Stimulated activated CD4-positive, alpha-beta T cell treated with anti-CD3 and anti-CD28 coated beads, Interleukin-4, amount 100 ng/mL, for 1 hour (primary cell): Measurements from ENCODE around the gene NXN.
A peak's percentile ranks its signal among the peaks of the same experiment; 100 is the strongest.
"Not testable (repeated sequence)": the region's sequence is repeated elsewhere in the genome, so short reads cannot be mapped to it uniquely, and the experiment has no call there.

Experiments
- DNase-seq: peaks from one replicate; pipeline ENCODE4 v3.0.0-alpha.2; 2020

Gene NXN

DNA sequence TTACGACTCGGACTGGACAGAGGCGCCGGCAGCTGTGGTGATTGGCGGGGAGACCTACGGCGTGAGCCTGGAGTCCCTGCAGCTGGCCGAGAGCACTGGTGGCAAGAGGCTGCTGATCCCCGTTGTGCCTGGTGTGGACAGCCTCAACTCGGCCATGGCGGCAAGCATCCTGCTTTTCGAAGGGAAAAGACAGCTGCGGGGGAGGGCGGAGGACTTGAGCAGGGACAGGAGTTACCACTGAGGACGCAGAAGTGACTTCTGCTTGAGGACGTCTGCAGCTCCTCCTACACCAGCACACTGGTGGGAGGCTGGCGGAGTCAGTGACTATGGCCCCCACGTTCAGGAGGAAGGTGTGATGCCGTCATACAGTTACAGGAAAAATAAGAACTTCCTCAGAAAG lies 187.7 kb downstream of the NXN start:
- no peak for DNase-seq

DNA sequence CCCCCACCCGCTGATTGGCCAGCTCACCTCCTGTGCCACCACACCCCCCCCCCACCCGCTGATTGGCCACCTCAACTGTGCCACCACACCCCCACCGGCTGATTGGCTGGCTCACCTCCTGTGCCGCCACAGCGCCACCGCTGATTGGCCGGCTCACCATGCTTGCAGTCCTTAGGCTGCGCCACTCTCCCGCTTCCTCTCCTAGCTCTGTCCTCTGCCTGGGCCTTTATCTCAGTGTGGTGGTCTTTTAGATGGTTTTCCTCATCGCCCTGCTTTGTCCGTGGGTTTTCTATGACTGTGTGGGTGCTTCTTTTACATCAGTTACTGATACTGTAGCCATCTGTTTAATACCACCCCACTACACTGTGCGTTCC lies 188.7 kb downstream of the NXN start:
- DNase-seq = not testable (repeated sequence)

GRCh38 chr17:789931-790873 lies 189.4 kb downstream of the NXN start:
- DNase-seq = not testable (repeated sequence)

DNA sequence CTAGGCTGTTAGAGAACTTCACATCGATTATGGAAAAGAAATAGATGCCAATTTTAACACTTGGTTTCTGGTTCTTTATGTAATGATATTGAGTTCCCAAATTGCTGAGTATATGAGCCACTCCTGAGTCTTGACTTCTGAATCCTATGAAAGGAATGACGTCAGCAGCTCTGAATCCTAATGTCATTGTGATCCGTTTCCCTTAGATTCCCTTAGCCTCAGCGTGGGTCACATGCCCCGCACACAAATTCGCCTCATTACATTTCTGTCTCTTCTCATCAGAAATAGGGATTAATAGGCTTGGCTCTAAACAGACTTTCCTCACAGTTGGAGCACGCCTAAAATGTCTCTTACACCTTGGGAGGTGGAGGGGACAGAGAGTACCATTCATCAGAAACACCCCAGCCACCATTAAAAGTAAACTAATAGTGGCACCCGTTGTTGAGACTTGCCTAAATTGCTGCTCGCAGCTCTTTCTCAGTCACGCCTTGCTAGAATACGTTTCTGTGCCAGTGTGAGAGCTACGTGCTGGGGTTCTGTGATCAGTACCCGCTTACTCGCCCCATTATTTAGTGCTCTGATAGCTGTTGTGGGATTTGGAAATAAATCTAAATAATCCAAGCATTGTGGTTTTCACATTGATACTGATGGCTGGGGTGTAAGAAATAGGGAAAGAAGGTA lies 190.3 kb downstream of the NXN start:
- DNase-seq = no peak

DNA sequence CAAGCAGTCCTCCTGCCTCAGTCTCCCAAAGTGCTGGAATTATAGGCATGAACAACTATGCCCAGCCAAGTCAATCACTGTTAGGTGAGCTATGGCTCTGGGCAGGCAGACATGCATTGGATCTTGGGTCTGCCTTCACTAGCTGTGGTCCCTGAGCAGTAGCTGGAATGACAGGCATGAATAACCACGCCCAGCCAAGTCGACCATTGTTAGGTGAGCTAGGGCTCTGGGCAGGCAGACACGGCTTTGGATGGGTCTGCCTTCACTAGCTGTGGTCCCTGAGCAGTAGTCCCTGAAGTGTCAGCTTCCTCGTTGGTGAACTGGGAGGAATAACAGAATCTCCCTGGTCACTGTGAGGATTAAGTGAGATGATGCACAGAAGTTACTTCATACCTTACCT lies 191.0 kb downstream of the NXN start:
- DNase-seq = no peak

DNA sequence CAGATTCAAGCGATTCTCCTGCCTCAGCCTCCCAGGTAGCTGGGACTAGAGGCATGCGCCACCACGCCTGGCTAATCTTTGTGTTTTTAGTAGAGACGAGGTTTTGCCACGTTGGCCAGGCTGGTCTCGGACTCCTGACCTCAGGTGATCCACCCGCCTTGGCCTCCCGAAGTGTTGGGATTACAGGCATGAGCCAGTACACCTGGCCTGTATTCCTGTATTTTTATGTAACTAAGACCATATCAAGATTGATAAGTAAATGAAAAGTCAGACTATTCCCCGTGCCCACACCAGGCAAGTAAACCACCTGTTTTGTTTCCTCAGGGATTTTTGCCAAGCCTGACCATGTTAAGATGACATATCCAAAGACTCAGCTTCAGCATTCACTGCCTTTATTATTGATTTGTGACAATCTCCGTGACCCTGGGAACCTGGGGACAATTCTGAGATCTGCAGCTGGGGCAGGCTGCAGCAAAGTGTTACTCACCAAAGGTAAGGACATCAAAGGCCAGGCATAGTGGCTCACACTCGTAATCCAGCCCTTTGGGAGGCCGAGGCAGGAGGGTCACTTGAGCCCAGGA lies 191.8 kb downstream of the NXN start:
- no peak for DNase-seq

DNA sequence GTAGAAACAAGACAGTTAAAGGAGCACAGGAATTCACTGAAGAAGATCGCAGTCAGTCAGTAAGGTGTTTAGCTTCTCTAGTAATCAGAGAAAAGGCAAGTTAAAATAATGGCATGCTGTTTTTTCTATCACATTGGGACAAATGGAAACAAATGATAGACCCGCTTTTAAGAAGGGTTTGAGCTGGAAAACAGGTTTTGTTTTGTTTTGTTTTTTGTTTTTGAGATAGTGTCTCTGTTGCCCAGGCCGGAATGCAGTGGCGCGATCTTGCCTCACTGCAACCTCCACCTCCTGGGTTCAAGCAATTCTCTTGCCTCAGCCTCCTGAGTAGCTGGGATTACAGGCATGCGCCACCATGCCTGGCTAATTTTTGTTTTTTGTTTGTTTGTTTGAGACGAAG lies 193.7 kb downstream of the NXN start:
- not testable (repeated sequence) for DNase-seq

- DNase-seq = no peak
These were observed 195.4 kb downstream of the NXN start for GRCh38 chr17:784143-784542.

- peak; percentile 95 for DNase-seq
These were observed 197.5 kb downstream of the NXN start, which contains the start of the genes GLOD4 and MRM3 for GRCh38 chr17:781805-782731. Gene GLOD4, minus strand, starts transcription at chr17:782280. Its CDS starts 25 bp downstream, at chr17:782255. Gene MRM3, plus strand, starts transcription at chr17:782353. Its CDS starts 26 bp downstream, at chr17:782379.

DNA sequence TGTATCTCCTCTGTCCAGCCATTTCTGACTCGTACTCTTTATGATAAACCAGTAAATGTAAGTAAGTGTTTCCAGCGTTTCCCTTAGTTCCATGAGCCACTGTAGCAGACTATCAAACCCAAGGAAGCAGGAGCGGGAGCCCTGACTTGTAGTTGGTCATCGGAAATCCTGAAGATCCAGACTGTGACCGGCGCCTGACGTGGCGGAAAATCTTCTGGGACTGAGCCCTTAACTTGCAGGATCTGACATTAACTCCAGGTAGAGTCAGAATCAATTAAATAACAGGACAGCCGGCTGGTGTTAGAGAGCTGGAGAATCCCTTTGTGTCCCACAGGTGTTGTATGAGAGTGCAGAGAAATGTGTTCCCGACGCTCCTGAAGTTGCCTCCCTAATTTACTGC lies 201.5 kb downstream of the NXN start:
- DNase-seq = no peak

GRCh38 chr17:774313-774584 lies 205.3 kb downstream of the NXN start:
- DNase-seq = no peak

DNA sequence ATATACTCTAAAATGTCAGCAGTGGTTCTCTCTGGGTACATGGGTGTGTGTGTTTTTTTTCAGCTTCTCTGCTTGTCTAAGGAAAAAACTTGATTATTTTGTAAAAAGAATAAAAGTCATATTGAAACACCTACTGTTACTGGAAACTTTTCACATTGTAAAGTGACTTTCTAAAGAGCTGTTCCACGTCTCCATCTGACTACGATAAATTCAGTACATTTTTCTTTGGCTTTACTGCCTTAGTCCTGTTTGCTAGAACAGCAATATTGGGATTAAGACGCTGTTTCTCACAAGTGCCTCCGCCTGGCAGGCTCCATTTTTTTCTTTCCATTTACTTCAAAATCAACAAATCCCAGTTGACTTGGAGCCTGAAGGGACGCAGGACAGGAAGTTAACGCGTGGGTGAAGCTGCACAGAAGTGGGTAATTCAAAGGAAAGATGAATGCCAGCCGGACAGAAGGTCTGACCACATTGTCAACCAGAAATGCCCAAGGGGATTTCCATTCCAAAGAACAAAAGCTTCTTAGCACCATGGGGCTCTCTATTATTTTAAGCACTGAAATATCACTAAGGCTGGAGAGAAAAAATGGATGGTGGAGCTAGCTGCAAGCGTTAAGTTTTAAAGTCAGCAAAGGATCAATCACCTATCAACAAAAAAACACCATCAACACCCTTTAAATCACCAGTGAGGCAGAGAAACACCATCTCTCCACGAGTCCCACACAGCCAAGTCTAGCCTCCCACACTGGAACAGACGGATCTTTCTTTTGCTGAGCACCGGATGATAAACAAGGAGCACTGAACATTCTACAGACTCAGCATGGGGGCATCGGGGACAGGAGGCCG lies 205.9 kb downstream of the NXN start:
- DNase-seq = no peak

DNA sequence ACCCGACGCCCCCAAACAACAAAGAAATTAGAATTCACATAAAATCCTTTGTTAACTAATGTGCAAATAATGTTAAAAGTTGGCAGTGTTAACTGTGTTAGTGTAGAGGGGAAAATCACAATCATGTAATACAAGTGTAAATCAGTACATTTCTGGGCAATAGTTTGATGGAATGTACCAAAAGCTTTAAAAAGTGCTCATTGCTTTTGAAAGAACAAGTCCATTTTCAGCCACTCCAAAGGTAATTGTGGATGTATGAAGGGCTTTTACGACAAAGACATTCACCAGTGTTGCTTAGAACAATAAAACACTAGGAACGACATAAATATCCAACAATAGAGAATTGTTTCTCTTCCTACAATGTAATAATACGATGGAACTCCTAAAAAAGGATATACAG lies 206.6 kb downstream of the NXN start:
- DNase-seq = no peak

DNA sequence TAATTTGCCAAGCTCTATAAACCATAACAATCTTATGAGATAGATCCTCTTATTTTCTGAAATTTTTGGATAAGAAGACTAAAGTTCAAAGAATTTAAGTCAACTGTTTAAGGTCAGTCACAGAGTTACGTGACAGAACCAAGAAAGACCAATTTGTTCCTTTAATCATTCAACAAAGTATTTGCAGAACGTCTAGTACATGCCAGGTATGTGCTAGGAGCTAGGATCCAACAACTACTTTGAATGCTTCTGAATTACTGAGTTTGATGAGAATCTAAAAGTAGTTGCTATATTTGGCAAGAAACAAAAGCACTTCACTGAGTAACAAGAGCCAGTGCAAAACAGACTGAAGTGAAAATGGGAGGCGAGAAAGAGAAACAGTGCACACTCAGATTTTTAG lies 212.5 kb downstream of the NXN start:
- DNase-seq = no peak

GRCh38 chr17:760371-760770 lies 219.2 kb downstream of the NXN start:
- DNase-seq = no peak

GRCh38 chr17:759964-760363 lies 219.6 kb downstream of the NXN start:
- DNase-seq = no peak

DNA sequence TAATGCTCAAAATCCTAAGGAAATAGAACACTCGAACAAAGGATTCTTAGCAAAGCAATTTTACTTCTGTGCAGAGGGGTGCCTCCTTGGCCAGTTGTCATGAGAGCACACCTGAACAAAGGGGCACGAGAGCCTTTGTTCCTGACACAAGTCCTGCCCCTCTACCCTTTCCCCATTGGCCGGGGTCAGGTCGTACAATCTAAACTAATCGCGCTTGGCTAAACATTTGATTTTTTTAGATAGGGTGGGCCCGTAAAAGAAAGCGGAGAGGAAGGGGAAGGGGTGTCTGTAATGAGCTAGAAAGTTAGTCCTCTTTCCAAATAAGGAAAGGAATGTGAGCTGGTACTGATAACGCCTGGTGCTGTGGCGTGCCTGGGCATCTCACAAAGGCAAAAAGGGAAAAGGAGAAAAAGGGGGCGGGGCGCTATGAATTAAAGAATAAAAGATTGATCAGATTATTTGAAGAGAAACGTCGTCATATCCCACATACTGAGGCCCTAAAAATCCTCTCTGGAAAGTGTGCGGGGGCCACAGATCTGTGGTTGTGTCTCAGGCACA lies 223.5 kb downstream of the NXN start:
- DNase-seq = not testable (repeated sequence)

DNA sequence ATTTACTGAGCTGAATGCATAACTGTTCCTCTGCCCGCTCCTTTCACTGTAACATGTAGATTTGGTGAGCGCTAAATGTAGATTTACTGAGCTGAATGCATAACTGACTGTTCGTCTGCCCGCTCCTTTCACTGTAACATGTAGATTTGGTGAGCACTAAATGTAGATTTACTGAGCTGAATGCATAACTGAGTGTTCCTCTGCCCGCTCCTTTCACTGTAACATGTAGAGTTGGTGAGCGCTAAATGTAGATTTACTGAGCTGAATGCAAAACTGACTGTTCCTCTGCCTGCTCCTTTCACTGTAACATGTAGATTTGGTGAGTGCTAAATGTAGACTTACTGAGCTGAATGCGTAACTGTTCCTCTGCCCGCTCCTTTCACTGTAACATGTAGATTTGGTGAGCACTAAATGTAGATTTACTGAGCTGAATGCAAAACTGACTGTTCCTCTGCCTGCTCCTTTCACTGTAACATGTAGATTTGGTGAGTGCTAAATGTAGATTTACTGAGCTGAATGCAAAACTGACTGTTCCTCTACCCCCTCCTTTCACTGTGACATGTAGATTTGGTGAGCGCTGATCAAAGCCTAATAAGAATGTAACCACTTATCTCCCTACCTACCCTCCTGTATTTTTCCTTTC lies 224.1 kb downstream of the NXN start:
- DNase-seq = not testable (repeated sequence)

GRCh38 chr17:753418-753817 lies 226.2 kb downstream of the NXN start:
- DNase-seq = no peak

DNA sequence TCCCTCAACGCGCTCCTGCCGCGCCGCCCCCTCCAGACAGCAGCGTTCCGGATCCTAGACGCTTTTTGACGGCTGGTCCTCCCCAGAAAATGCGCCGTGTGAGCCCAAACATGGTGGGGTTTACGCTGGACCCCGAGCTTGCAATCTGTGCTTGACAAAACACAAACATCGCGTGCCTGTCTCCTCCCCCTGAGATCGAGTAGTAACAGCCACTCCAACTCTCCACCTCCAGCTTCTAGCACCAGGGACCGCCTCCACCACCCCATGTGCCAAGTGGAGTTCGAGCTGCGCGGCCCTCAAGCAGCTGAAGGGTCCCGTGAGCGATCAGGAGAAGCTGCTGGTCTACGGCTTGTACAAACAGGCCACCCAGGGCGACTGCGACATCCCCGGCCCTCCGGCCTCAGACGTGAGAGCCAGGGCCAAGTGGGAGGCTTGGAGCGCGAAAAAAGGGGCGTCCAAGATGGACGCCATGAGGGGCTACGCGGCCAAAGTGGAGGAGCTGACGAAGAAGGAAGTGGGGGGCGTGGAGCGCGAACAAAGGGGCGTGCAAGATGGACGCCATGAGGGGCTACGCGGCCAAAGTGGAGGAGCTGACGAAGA lies 226.9 kb downstream of the NXN start:
- no peak for DNase-seq
